ENCODE results near the gene RGS10. TPM values are rescaled to one million over a fixed set of nuclear protein-coding genes. Genes with fewer than 3 reads are reported as not detected.
A peak's percentile ranks its signal among the peaks of the same experiment; 100 is the strongest.

The RGS10 gene
- total RNA-seq, 1 donor from 2014 or later, result 31.0 TPM

DNA sequence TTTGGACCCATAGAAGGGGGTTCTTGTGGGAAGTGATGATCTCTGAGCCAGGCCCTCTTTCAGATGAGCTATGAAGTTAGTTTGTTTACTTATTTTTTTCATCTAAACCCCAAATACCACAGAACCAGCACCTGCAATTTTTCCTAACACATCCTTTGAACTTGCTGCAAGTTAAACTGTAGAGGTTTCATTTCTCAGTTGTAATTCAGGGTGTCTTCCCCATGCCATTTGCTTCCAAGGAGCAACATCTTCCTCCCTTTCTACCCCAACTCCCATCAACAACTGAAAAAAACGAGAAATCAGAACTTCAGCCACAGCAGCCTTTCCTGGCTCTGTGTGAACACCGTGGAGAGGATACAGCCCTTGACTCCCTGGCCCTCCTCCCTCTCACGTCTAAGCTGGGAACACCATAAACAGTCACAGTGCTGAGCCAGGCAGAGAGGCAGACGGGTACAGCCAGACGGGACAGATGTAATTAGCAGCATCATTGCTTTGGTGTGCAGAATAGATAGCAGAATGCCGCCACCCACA lies 63.6 kb downstream of the RGS10 start:
- H3K9me3 ChIP-seq, result no peaks in the 10 kb centered on the region
- H3K36me3 ChIP-seq, result no peaks in the 10 kb centered on the region
- no peaks in the 10 kb centered on the region for H3K27me3 ChIP-seq
- TF ChIP-seq, protein P1, sequence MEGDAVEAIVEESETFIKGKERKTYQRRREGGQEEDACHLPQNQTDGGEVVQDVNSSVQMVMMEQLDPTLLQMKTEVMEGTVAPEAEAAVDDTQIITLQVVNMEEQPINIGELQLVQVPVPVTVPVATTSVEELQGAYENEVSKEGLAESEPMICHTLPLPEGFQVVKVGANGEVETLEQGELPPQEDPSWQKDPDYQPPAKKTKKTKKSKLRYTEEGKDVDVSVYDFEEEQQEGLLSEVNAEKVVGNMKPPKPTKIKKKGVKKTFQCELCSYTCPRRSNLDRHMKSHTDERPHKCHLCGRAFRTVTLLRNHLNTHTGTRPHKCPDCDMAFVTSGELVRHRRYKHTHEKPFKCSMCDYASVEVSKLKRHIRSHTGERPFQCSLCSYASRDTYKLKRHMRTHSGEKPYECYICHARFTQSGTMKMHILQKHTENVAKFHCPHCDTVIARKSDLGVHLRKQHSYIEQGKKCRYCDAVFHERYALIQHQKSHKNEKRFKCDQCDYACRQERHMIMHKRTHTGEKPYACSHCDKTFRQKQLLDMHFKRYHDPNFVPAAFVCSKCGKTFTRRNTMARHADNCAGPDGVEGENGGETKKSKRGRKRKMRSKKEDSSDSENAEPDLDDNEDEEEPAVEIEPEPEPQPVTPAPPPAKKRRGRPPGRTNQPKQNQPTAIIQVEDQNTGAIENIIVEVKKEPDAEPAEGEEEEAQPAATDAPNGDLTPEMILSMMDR (IDR thresholded peaks at IDR 0.05), result no peak
- no peak for DNase-seq
- H3K4me3 ChIP-seq, result no peak overlapping the region
- intact Hi-C loops (cut with DNase I), result no loop called here
- peak; percentile 37 for ATAC-seq
- H3K27ac ChIP-seq, result no peak overlapping the region
- no peaks in the 10 kb centered on the region for H3K4me1 ChIP-seq

DNA sequence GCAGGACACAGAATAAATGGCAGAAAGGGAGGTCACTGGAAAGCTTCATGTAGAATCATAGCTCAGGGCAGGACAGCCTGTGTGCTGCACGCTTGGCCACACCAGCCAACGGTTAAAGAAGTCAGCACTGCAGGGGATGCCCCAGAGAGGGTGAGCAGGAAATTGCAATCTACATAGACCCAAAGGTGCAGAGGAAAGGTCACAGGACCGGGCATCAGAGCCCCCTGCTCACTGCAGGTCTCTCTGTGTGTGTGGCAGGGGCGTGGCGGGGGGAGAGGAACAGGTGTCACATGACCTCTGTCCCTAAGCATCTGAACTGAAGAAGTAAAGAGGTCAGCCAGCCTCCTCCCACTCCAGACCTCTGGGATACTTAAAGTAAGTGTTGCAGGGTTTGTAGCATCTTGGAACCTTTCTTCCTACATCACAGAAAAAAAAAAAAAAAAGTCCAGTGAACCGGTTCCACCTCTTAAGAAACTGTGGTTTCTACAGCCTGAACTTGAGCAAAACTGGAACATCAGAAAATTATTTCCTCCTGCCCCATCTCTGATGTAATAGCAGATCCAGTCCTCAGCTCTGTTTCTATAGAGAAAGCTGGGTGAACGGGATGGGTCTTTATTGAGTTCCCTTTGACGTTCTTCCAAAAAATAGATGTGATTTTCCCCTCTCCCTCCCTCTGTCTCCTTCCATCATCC lies 64.3 kb downstream of the RGS10 start:
- DNase-seq (no peak), ATAC-seq (peak; percentile 29)
- H3K4me3 ChIP-seq, result no peak overlapping the region
- no peaks in the 10 kb centered on the region for H3K4me1 ChIP-seq
- H3K27me3 ChIP-seq, result no peaks in the 10 kb centered on the region
- intact Hi-C loops (cut with DNase I), result no loop called here
- H3K9me3 ChIP-seq, result no peaks in the 10 kb centered on the region
- TF ChIP-seq, protein P1 (IDR thresholded peaks at IDR 0.05), result no peak
- no peak overlapping the region for H3K27ac ChIP-seq
- no peaks in the 10 kb centered on the region for H3K36me3 ChIP-seq

DNA sequence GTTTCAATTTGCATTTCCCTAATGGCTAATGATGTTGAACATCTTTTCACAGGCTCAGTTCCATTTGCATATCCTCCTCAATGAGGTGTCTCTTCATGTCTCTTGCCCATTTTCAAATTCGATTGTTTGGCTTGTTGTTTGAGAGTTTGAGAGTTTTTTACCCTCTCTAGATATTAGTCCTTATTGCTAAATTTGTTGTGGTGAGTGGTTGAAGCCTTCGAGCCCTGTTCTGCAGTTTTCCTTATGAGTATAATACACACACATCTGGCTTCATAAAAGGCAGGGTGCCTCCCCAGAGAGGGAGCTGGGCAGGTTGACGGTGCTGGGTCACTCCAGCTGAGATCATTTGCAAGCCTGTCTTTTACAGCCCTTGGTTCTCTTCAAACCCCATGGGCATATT lies 65.1 kb downstream of the RGS10 start:
- DNase-seq (no peak), ATAC-seq (no peak)
- Histone ChIP-seq H3K9me3 (no peaks in the 10 kb centered on the region), H3K27ac (no peak overlapping the region), H3K27me3 (no peaks in the 10 kb centered on the region), H3K4me1 (no peaks in the 10 kb centered on the region), H3K36me3 (no peaks in the 10 kb centered on the region), H3K4me3 (no peak overlapping the region)
- intact Hi-C loops (cut with DNase I), result no loop called here
- TF ChIP-seq, protein P1 (IDR thresholded peaks at IDR 0.05), result no peak

DNA sequence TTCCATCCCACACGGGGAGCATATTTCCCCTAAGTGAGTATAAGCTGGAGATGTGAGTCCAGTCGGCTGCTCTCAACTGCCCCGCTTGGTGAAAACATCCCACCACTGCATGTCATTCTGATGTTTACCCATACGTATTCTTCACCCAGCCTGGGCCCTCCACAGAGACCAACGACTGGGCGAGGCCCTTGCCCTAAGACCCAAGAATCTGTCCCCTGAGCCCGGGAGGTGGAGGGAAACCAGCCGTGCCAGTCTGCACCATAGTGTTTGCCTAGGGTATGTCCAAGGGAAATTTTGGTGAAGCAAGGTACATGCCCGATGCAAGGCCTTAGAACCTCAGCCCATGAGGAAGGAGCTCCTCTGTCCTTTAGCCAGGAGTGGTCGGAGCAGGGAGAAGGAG lies 67.9 kb downstream of the RGS10 start:
- no peaks in the 10 kb centered on the region for H3K27me3 ChIP-seq
- intact Hi-C loops (cut with DNase I), result no loop called here
- TF ChIP-seq, protein P1 (IDR thresholded peaks at IDR 0.05), result no peak

DNA sequence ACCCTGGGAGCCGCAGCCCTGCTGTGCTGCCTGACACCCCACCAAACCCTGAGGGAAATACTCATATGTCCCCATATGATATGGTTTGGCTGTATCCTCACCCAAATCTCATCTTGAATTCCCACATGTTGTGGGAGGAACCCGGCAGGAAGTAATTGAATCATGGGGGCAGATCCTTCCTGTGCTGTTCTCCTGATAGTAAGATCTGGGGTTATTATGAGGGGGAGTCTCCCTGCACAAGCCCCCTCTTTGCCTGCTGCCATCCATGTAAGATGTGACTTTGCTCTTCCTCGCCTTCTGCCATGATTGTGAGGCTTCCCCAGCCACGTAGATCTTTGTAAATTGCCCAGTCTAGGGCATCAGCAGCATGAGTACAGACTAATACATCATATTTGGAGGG lies 68.7 kb downstream of the RGS10 start:
- TF ChIP-seq, protein P1 (IDR thresholded peaks at IDR 0.05), result no peak
- no peaks in the 10 kb centered on the region for H3K36me3 ChIP-seq
- H3K4me1 ChIP-seq, result no peaks in the 10 kb centered on the region
- ATAC-seq (no peak), DNase-seq (no peak)
- H3K9me3 ChIP-seq, result no peaks in the 10 kb centered on the region
- intact Hi-C loops (cut with DNase I), result no loop called here
- H3K27ac ChIP-seq, result no peak overlapping the region
- H3K4me3 ChIP-seq, result no peak overlapping the region
- no peaks in the 10 kb centered on the region for H3K27me3 ChIP-seq

More for the DNA sequence above, 67.9 kb downstream of the RGS10 start:
- ATAC-seq (no peak), DNase-seq (no peak)
- Histone ChIP-seq H3K27ac (no peak overlapping the region), H3K36me3 (no peaks in the 10 kb centered on the region), H3K4me3 (no peak overlapping the region), H3K9me3 (no peaks in the 10 kb centered on the region), H3K4me1 (no peaks in the 10 kb centered on the region)

Measured in upper lobe of right lung (tissue), 1 donor.